DLD1 (cell line): ENCODE results near the gene XXYLT1.
"Not testable (repeated sequence)": the region's sequence is repeated elsewhere in the genome, so short reads cannot be mapped to it uniquely, and the experiment has no call there.

Experiments
- in situ Hi-C: cut with HindIII; loops from 2 replicates; pipeline ENCODE4 v1.10.0; 2017; ENCODE audit warnings: low sequenced_read_pairs

XXYLT1 gene

DNA sequence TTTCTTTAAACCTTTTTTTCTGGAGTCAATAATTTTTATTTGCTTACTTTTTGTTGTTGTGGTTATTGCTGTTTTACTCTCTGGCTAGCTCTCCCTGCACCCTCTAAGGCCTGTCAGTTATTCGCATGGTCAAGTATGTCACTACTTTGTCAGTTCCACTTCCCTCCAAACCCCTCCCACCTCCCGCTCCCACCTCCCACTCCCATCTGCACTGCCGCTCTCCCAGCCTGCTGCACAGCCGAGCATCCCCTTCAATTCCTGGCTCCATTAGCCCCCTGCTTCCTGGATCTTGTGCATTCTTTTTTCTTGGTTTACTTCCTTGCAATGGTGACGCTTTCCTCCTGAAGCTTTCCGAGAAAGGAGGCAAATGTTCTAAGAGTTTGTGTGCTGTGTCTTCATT is 218.0 kb downstream of the XXYLT1 start:
- in situ Hi-C loops: no loop called here

- in situ Hi-C loops: not testable (repeated sequence)
Observed at GRCh38 chr3:195050296-195050695, 220.7 kb downstream of the XXYLT1 start.

- in situ Hi-C loops: no loop called here
Observed at GRCh38 chr3:195048059-195048905, 222.7 kb downstream of the XXYLT1 start.

DNA sequence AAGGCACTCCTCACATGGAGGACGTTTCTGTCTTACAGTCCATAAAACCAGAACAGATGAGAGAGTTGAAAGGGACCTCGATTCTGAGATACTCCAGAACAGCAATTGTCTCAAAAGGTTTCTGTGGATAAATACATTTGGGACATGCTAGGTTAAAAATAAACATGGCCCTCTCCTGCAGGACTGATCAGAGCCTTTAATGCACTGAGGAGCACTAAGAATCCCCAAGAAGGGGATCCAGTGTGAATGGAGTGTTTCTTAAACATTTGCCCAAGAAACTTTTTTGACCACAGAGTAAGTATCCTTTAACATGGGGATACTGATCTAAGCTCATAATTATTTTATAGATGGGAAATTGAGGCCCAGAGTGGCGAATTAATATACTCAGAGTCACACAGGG is 223.4 kb downstream of the XXYLT1 start:
- in situ Hi-C loops: no loop called here

- in situ Hi-C loops: no loop called here
Observed at GRCh38 chr3:195046441-195046840, 224.5 kb downstream of the XXYLT1 start.

GRCh38 chr3:195045481-195046210 is 225.3 kb downstream of the XXYLT1 start:
- in situ Hi-C loops: no loop called here

DNA sequence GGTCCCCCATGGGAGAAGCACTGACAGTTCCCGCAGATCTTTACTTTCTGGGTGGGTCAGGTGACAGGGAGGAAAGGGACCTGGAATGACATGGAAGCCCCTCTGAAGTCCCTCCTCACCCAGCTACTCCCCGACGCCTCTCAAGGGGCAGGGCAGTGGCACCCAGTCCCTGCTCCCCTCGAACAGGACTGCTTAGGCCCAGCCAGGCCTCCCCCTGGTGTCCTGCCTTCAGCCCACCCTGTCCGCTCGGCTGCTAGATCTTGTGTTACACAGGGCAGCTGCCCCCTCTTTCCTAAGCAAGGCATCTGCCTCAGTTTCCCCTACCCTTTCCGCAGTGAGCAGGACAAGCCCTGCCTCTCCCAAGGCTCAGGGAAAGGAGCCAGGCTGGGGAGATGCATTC is 226.5 kb downstream of the XXYLT1 start:
- in situ Hi-C loops: no loop called here

DNA sequence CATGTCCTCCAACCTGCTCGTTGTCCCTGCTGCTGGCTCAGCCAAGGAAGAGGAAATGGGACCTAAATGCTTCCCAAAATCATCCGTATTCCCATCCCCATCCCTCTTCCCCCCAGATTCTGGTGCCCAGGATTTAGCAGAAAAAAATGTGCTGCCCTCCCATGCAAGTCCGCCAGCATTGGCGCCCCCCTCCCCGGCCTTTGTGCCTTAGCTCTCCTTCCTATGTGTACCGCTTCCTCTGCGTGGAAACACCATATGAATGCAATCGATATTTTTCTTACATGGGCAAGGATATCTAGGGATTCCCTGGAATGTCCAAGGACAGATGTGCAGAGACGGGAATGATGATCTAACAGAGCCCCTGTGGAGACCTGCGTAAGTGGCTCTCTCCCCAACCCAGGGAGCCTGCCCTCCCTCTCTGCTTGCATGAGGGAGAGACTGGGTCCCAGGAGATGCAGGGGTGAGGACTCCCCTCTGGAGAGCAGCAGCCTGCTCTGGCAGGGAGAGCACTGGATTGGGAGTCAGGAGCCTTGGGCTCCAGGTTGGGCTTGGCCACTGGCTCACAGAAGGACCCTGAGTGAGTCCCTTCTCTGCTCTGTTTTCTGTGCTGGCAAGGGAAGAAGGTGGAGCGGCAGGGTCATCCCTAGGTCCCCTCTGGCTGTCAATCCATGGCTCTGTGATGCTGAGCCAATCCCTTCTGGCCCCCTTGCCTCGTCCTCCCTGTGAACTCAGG is 227.2 kb downstream of the XXYLT1 start:
- in situ Hi-C loops: no loop called here

DNA sequence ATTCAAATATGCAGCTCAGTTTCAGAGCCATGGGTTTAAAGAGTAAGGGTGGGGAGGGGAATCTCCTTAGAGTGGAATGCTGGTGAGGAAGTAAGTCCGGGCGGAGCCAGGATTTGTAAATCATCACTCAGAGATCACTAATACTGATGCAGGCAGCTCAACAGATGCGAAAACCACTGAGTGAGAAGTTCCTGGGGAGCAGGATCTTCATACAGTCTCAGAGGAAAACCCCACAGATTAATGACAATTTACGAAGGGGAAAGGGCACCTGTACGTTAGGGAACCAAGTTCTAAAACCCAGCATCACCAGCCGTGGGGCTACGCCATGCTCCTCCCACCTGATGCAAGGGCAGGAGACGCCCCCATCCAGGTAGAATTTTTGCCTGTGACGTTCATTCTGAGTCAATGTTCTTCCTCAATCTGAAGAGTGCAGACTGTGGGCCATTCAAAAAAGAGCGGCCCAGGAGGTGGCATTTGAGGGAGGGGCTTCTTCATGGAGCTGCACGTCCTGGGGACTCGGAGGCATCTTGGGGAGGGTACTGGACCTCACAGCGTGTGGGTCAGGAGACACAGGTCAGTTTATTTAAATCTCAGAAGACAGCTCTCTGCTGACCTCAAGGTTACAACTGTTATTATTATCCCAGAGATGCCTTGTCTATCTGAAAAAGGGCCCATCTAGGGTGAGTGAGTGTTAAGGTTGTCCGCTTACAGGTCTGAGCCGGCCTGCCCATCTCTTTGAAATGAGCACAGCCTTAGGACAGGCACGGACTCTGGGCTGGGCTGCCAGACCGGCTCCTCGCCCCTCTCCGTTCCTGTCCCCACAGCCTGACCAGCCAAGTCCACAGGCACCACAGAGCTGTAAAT is 228.0 kb downstream of the XXYLT1 start:
- in situ Hi-C loops: no loop called here

DNA sequence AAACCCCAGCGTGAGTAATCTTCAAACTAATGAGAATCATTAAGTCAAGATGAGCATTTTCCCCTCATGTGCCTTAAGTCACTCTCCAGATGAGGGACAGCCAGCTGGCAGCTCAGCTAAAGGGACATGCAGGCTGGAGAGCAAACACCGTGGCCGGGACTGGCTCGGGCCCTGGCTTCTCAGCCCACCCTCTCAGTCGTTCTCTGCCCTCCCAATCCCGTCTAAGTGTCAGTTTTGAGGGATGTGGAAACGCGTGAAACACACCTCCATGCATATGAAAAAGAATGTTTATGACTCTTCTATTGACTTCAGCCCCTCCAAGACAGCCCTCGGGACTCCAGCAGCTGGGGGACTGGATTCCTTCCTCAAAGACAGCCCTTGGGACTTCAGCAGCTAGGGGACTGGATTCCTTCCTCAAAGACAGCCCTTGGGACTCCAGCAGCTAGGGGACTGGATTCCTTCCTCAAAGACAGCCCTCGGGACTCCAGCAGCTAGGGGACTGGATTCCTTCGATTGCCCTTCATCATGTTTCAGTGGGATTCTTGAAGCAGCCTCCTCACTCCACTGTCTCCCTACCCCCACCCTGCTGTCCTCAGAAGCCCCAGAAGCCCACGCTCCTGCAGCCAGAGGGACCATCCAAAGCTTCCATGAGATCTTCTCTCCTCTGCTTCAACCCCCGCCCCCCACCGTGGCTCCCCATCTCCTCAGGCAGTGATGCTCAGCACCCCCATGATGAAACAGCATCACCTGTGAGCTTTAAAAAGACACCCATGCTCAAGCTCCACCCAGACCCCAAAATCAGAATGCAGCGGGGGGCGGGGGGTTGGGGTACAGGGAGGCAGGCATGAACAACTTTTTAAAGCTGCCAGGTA is 228.9 kb downstream of the XXYLT1 start:
- in situ Hi-C loops: no loop called here

DNA sequence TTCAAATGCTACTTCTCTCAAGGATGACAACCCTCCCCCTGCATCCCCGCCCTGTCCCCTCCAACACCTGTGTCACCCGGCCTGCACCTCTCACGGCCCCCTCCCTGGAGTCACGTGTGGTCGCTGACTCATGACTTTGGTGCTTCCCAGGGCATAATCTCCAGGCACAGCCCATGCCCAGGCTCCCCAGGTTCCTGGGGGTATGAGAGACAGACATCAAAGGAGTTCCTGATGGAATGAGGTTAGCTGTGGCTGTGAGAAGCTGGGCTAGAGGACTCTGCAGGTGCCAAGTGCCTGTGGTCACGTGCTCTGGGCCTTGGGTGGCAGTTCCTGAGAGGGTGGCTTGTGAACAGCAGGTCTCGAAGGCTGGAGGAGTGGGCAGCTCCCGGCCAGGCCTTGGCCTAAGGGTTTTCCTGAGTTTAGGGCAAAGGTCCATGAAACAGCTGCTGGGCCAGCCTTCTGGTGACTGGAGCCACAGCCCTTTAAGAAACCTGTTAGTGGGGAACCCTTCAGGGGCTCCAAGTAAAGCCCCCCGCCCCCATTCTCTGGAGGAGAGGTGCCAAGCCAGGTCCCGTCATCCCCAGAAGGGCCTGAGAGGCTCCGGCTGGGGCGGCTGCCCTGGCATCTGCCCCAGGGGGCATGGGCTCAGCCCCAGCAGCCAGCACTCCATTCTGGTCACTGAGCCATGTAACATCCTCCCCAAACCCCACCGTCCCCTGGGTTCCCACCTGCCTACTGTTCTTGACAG is 230.0 kb downstream of the XXYLT1 start:
- in situ Hi-C loops: no loop called here

DNA sequence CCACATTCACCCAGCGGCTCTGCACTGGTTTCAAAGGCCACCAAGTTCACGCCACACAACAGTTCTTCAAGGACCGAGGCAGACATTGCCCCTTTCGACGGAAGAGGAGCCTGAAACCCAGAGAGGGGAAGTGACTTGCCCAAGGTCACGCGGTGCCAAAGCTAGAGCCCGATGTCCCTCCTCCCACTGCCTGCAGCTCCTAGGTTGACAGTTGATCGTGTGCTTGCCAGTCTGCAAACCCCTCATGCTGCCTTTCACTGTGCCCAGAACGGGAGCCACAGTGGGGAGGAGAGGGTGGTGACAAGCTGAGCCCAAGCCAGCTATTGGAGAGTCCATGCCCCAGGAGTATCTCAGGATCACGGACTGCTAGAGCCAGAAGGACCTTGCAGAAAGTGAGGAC is 230.9 kb downstream of the XXYLT1 start:
- in situ Hi-C loops: no loop called here

DNA sequence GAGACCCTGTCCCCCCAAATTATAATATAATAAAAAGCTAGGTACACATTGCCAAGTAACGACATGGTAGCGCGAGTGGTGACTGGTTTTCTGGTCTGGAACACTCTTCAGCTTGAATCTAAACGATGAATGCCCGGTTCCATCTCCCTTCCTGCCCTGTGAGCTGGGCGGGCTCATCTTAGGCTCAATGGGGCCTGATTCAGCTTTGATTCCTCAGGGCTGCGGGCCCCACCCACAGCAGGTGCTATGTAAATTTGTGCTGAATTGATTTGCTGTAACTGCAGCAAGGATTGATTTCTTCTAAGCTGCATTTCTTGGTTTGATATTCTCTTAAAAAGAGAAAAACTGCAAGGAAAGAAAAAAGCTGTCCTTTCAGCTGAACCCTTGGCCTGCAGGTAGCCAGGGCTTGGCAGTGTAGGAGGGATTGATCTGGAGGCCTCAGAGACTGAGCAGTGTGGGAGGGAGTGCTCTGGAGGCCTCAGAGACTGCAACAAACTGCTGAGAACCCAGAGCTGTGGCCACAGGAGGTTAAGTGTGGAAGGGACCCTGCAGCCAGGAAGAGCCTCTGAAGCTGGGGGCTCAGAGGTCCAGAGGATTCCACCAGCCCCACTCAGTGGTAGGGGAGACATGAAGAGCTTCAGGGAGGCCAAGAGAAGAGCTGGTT is 231.6 kb downstream of the XXYLT1 start:
- in situ Hi-C loops: no loop called here

DNA sequence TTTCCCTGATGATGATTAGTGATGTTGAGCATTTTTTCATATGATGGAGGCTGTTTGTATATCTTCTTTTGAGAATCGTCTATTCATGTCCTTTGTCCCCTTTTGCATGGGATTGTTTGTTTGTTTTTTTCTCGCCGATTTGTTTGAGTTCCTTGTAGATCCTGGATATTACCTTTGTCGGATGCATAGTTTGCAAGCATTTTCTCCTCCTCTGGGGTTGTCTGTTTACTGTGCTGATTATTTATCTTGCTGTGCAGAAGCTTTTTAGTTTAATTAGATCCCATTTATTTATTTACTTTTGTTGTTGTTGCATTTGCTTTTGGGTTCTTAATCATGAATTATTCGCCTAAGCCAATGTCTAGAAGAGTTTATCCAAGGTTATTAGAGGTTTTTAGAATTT is 232.8 kb downstream of the XXYLT1 start:
- in situ Hi-C loops: no loop called here

- in situ Hi-C loops: not testable (repeated sequence)
Observed at GRCh38 chr3:195037586-195037985, 233.4 kb downstream of the XXYLT1 start.

DNA sequence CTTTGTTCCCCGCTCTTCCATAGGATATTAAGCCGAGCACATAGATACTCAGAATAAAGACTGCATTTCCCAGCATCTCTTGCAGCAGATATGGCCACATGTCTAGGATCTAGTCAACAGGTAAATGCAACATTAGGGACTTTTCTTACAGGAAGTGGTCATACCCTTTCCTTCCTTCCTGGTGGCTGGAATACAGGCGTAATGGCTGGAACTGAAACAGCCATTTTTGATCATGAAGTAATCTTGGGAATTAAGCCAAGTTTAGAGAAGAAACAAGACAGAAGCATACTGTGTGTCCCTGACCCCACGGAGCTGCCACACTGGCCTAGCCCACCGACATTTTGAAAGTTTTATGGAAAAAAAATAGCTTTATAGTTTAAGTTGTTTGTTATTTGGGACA is 234.0 kb downstream of the XXYLT1 start:
- in situ Hi-C loops: no loop called here

- in situ Hi-C loops: no loop called here
Observed at GRCh38 chr3:195036574-195036973, 234.4 kb downstream of the XXYLT1 start.

DNA sequence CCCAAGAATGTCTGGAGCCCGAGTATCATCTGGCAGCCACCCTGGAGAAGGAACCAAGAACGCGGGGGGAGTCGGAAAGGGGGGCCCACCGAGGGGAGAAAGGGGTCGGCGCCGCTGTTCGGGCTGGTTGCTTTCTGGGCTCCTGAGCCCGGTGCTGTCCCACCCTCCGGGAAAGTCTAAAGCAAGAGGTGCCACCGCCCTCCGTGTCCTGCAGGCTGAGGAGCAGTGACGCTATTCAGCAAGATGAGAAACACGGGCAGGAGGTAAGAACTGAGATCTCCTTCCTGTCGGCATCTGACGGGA is 234.8 kb downstream of the XXYLT1 start:
- in situ Hi-C loops: no loop called here
